Erythroblast (primary cell): ENCODE results near the gene SSTR4.

Experiments
- GATA1 ChIP-seq: IDR thresholded peaks from 2 replicates; pipeline ENCODE4 v1.6.1; 2011; ENCODE audit warnings: low read depth, mild to moderate bottlenecking, control low read depth, low read length, moderate library complexity
- POLR2A ChIP-seq: IDR thresholded peaks from 2 replicates; pipeline ENCODE4 v1.6.1; 2011; ENCODE audit warnings: mild to moderate bottlenecking, low read length

DNA sequence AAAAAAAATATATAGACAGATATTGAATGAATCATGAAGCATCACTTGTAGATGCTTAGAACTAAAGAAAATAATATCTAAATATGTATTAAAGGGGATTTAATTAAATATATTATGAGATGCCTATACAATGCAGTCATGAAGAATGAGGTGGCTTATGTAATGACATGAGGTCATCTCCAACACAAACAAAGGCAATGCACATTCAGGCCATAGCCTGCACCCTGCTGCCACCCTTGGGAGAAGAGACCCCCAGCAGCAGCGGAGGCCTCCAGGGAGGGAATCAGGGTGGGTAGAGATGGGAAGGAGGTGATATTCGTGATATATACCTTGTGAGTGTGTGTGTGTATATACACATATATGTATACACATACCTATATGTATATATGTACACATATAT, 26.4 kb upstream of the SSTR4 start:
- TF ChIP-seq POLR2A (no peak), GATA1 (no peak)
